Left lung (tissue), 10 donors: ENCODE measurements around the gene ADAM12. TPM values are rescaled to one million over a fixed set of nuclear protein-coding genes. Genes with fewer than 3 reads are reported as not detected.

ENCODE experiments used
- ATAC-seq: fragments of 200-7000 bp; cut with Tn5 transposase; one replicate; pipeline ENCODE4 v1.9.1; 2020; ENCODE audit warnings: moderate library complexity
- DNase-seq, 4 donors: peaks; one replicate each; pipeline ENCODE4 v3.0.0-alpha.2; 2013 to 2020
- H3K27ac ChIP-seq, 2 donors: fragments of 200-600 bp; sonication (generic) in 1 of 2; one replicate each; pipeline versions ENCODE4 v1.5.0 to v1.8.0; 2020 to 2021
- H3K27me3 ChIP-seq, 2 donors: fragments of 200-600 bp; sonication (generic) in 1 of 2; one replicate each; pipeline versions ENCODE4 v1.5.0 to v1.8.0; 2020 to 2021
- H3K36me3 ChIP-seq, 2 donors: fragments of 200-600 bp; sonication (generic) in 1 of 2; one replicate each; pipeline versions ENCODE4 v1.5.0 to v1.8.0; 2020 to 2021
- H3K4me1 ChIP-seq, 2 donors: fragments of 200-600 bp; one replicate each; pipeline ENCODE4 v1.8.0; 2021
- H3K4me3 ChIP-seq, 2 donors: fragments of 200-600 bp; sonication (generic) in 1 of 2; one replicate each; pipeline versions ENCODE4 v1.5.0 to v1.8.0; 2020 to 2021; ENCODE audit warnings: mild to moderate bottlenecking in 1 of 2
- H3K9me3 ChIP-seq, 2 donors: fragments of 200-600 bp; sonication (generic) in 1 of 2; one replicate each; pipeline versions ENCODE4 v1.5.0 to v1.8.0; 2020 to 2021
- intact Hi-C, 2 donors: fragments of 100-400 bp; cut with DNase I; formaldehyde crosslinking; loops; one replicate each; pipeline versions ENCODE4 v1.11.2 to v1.14.2; 2022
- polyA plus RNA-seq, 6 donors: library from polyadenylated mRNA; unstranded; fragments of 120-200 nt; gene quantifications; one replicate each; pipeline ENCODE4 v1.2.1, GENCODE V29; 2013; ENCODE audit not compliant: insufficient read length in 6 of 6
- total RNA-seq, 2 donors: library from RNA; stranded (reverse); fragmentation: NEBNext Ultra II Directional; extraction: Animal tissue kit (Norgen Biotek cat#: 25700); gene quantifications; one replicate each; pipeline ENCODE4 v1.2.1, GENCODE V29; 2021
- TF ChIP-seq, protein P1 (sequence below), 2 donors: fragments of 200-600 bp; sonication (generic) in 1 of 2; IDR thresholded peaks; one replicate each; pipeline versions ENCODE4 v1.5.0 to v1.8.0; 2021; ENCODE audit warnings: antibody characterized with exemption in 2 of 2
- donor health status: DM: no; HTN: yes; CAD: no.
- donor health status: DM: no; HTN: no; CAD: no.

The ADAM12 gene
- total and polyA plus RNA-seq, 8 donors = 2.6 to 22.4 (median 10.7) TPM

DNA sequence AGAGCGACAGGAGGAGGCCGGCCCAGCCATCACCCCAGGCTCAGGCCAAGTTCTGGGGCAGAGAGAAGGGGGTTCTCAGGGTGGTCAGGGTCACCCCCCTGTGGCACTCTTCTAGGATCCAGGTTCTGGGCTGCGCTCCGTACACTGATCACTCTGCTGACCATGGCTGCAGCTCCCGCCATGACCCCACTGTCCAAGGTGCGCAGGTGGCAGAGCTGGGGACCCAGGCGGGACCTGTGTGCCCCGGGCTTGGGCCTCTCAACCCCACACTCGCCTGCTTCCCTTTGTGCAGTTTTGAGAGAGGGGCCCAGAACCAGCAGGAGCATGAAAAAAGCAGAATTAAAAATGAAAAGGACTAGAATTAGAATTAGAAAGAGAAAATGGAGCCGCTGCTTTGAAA is 264.8 kb downstream of the ADAM12 start:
- no peaks in the 10 kb centered on the region for H3K36me3 ChIP-seq
- no peak for ATAC-seq
- H3K27ac ChIP-seq = no peak overlapping the region
- TF ChIP-seq, protein P1, sequence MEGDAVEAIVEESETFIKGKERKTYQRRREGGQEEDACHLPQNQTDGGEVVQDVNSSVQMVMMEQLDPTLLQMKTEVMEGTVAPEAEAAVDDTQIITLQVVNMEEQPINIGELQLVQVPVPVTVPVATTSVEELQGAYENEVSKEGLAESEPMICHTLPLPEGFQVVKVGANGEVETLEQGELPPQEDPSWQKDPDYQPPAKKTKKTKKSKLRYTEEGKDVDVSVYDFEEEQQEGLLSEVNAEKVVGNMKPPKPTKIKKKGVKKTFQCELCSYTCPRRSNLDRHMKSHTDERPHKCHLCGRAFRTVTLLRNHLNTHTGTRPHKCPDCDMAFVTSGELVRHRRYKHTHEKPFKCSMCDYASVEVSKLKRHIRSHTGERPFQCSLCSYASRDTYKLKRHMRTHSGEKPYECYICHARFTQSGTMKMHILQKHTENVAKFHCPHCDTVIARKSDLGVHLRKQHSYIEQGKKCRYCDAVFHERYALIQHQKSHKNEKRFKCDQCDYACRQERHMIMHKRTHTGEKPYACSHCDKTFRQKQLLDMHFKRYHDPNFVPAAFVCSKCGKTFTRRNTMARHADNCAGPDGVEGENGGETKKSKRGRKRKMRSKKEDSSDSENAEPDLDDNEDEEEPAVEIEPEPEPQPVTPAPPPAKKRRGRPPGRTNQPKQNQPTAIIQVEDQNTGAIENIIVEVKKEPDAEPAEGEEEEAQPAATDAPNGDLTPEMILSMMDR (IDR thresholded peaks at IDR 0.05) = no peak
- no peaks in the 10 kb centered on the region for H3K4me1 ChIP-seq
- no peak overlapping the region for H3K4me3 ChIP-seq
- no peaks in the 10 kb centered on the region for H3K9me3 ChIP-seq
- intact Hi-C loops = no loop called here
- H3K27me3 ChIP-seq = no peaks in the 10 kb centered on the region
- DNase-seq = no peak

DNA sequence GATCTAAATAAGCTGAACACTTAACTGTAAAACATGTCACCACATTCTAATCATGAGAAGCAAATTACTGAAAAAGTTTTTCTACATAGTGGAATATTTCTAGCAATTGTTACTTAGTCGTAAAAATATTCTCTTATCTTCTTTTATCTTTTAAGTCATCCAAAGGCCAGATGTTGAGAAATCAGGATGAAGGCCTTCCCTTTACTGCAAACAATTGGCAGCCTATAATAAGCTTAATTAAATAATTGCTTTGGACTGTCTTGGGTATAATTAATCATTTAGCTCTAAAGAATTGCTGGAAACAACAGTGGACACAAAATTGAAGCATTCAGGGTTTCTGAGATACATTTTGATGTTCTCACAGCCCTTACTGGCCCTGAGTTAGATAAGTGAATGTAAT is 265.4 kb downstream of the ADAM12 start:
- DNase-seq (no peak), ATAC-seq (no peak)
- Histone ChIP-seq H3K36me3 (no peaks in the 10 kb centered on the region), H3K4me1 (no peaks in the 10 kb centered on the region), H3K9me3 (no peaks in the 10 kb centered on the region), H3K4me3 (no peak overlapping the region), H3K27ac (no peak overlapping the region), H3K27me3 (no peaks in the 10 kb centered on the region)
- intact Hi-C loops = no loop called here
- TF ChIP-seq, protein P1 (IDR thresholded peaks at IDR 0.05) = no peak

DNA sequence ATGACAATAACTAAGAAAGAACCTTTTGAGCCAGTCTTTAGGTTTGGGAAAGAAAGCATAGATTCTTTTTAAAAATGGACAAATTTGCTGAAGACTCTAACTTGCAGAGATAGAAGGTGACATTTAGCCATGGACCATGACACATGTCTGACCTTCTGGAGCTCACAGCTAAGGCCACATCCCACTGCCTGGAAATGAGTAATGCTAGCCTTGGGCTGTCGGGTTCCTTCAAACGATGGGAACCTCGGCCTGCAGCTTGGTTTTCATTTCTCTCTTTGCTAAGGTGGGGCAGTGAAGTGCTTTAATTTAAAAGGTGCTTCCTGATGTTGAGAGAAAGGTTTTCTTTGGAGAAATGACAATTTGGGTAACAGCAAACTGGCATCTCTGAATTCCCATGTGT is 268.7 kb downstream of the ADAM12 start:
- Histone ChIP-seq H3K4me3 (no peak overlapping the region), H3K36me3 (no peaks in the 10 kb centered on the region), H3K4me1 (no peaks in the 10 kb centered on the region), H3K27me3 (no peaks in the 10 kb centered on the region), H3K9me3 (no peaks in the 10 kb centered on the region), H3K27ac (no peak overlapping the region)
- ATAC-seq = no peak
- intact Hi-C loops = no loop called here
- no peak for DNase-seq
- TF ChIP-seq, protein P1 (IDR thresholded peaks at IDR 0.05) = no peak

DNA sequence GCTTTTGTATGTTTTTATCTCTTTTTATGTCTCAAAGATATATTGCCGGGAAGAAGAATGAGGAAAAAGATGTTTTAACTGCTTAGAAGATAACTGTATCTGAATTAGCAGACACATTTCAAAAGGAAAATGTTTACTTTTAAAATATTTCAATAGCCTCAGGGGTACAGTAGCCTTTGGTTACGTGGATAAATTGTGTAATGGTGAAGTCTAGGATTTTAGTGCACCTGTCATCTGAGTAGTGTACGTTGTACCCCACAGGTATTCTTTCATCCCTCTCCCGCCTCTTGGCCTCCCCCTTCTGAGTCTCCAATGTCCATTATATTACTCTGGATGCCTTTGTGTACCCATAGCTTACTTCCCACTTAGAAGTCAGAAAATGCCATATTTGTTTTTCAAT is 269.8 kb downstream of the ADAM12 start:
- Histone ChIP-seq H3K36me3 (no peaks in the 10 kb centered on the region), H3K27ac (no peak overlapping the region), H3K4me3 (no peak overlapping the region), H3K27me3 (no peaks in the 10 kb centered on the region), H3K9me3 (no peaks in the 10 kb centered on the region), H3K4me1 (no peaks in the 10 kb centered on the region)
- intact Hi-C loops = no loop called here
- DNase-seq (no peak), ATAC-seq (no peak)
- TF ChIP-seq, protein P1 (IDR thresholded peaks at IDR 0.05) = no peak

DNA sequence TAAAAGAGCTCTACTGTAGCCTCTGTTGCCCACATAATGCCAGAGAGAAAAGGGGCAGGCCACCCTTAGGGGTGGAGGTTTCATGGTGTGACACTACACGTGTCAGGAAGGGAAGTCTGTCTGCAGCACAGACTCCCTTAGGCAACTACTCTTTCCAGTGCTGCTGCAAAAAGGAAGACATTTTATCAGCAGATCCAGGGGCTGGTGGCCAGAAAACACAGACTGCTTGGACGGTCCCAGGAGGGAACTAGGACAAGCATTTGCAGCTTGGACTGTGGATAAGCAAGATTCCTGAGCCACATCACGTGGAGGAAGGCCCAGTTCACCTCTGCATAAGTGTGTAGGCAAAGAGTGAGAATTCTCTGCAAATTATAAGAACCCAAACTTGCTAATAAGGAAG is 271.1 kb downstream of the ADAM12 start:
- intact Hi-C loops = no loop called here
- DNase-seq (no peak), ATAC-seq (no peak)
- Histone ChIP-seq H3K36me3 (no peaks in the 10 kb centered on the region), H3K4me1 (no peaks in the 10 kb centered on the region), H3K4me3 (no peak overlapping the region), H3K27me3 (no peaks in the 10 kb centered on the region), H3K9me3 (no peaks in the 10 kb centered on the region), H3K27ac (no peak overlapping the region)
- TF ChIP-seq, protein P1 (IDR thresholded peaks at IDR 0.05) = no peak
